SU-DHL-6 (cell line): ENCODE results near the gene SLC9A7.

Experiments used
- H2AFZ ChIP-seq: fragments of 200-600 bp; sonication (generic); 2 replicates; pipeline ENCODE4 v1.6.1; 2014; ENCODE audit warnings: low read depth, mild to moderate bottlenecking, moderate library complexity, mixed read lengths, antibody characterized with exemption, low read length; ENCODE audit not compliant: severe bottlenecking
- H3F3A ChIP-seq: fragments of 200-600 bp; shearing (Covaris generic); 2 replicates; pipeline ENCODE4 v1.6.0; 2016; ENCODE audit warnings: antibody characterized with exemption, mild to moderate bottlenecking; ENCODE audit not compliant: insufficient read depth
- H3K27ac ChIP-seq: fragments of 200-600 bp; sonication (generic); 2 replicates; pipeline ENCODE4 v1.5.1; 2016; ENCODE audit warnings: low read depth, mild to moderate bottlenecking, low read length, moderate library complexity, mixed read lengths
- H3K27me3 ChIP-seq: fragments of 200-600 bp; sonication (generic), shearing (Covaris generic); 2 replicates; pipeline ENCODE4 v1.6.0; 2014; ENCODE audit warnings: mild to moderate bottlenecking, low read length
- H3K36me3 ChIP-seq: fragments of 200-600 bp; sonication (generic); 2 replicates; pipeline ENCODE4 v1.6.1; 2014; ENCODE audit warnings: mild to moderate bottlenecking, low read length, mixed read lengths
- H3K4me2 ChIP-seq: fragments of 300-600, 200-600 bp; shearing (Covaris generic), sonication (generic); 2 replicates; pipeline ENCODE4 v1.6.0; 2014; ENCODE audit warnings: low read length, low read depth, mild to moderate bottlenecking; ENCODE audit not compliant: poor library complexity, severe bottlenecking
- H3K4me3 ChIP-seq: fragments of 200-600 bp; sonication (generic); 2 replicates; pipeline ENCODE4 v1.5.1; 2014; ENCODE audit warnings: antibody characterized with exemption, low read length, mild to moderate bottlenecking, mixed read lengths; ENCODE audit not compliant: insufficient read depth, poor library complexity, severe bottlenecking
- H3K79me2 ChIP-seq: fragments of 200-600 bp; sonication (generic); 2 replicates; pipeline ENCODE4 v1.6.1; 2014; ENCODE audit warnings: mild to moderate bottlenecking, low read length, moderate library complexity; ENCODE audit not compliant: insufficient read depth
- H3K9ac ChIP-seq: fragments of 200-600 bp; sonication (generic); 2 replicates; pipeline ENCODE4 v1.7.0; 2014; ENCODE audit warnings: mild to moderate bottlenecking, low read length
- H3K9me2 ChIP-seq: fragments of 200-600 bp; sonication (generic); replicated peaks from 2 replicates; pipeline ENCODE4 v1.6.1; 2014; ENCODE audit warnings: low read length; ENCODE audit not compliant: insufficient read depth
- H3K9me3 ChIP-seq: fragments of 200-600 bp; sonication (generic); 2 replicates; pipeline ENCODE4 v1.6.1; 2014; ENCODE audit warnings: low read length, mixed read lengths; ENCODE audit not compliant: insufficient read depth
- H4K20me1 ChIP-seq: fragments of 200-600 bp; sonication (generic); 2 replicates; pipeline ENCODE4 v1.6.1; 2014; ENCODE audit warnings: low read depth, mild to moderate bottlenecking, antibody characterized with exemption, low read length, moderate library complexity, mixed read lengths
- CTCF ChIP-seq: fragments of 200-600 bp; sonication (generic); IDR thresholded peaks from one replicate; pipeline ENCODE4 v1.5.1; 2017; ENCODE audit warnings: antibody characterized with exemption, mild to moderate bottlenecking, low read length, moderate library complexity; ENCODE audit not compliant: insufficient read depth, poor library complexity, severe bottlenecking
- EZH2phosphoT487 ChIP-seq: fragments of 200-600 bp; sonication (generic), shearing (Covaris generic); conservative IDR thresholded peaks from 2 replicates; pipeline ENCODE4 v1.6.1; 2018; ENCODE audit warnings: mild to moderate bottlenecking, antibody characterized with exemption, low read length, moderate library complexity, mixed read lengths

SLC9A7 gene

GRCh38 chrX:46582966-46583365 is 176.0 kb downstream of the SLC9A7 start:
- no peak overlapping the region for H3K4me2 ChIP-seq
- H3K79me2 ChIP-seq: no peaks in the 10 kb centered on the region
- no peaks in the 10 kb centered on the region for H3K27me3 ChIP-seq
- no peaks in the 10 kb centered on the region for H4K20me1 ChIP-seq
- no peaks in the 10 kb centered on the region for H3K36me3 ChIP-seq
- H3K9ac ChIP-seq: no peak overlapping the region
- no peaks in the 10 kb centered on the region for H3K9me2 ChIP-seq
- no peaks in the 10 kb centered on the region for H3F3A ChIP-seq
- H3K4me3 ChIP-seq: no peak overlapping the region
- H2AFZ ChIP-seq: no peak overlapping the region
- no peaks in the 10 kb centered on the region for H3K9me3 ChIP-seq
- TF ChIP-seq CTCF: no peak
- no peak for TF ChIP-seq EZH2phosphoT487
- H3K27ac ChIP-seq: no peak overlapping the region

GRCh38 chrX:46582325-46582724 is 176.6 kb downstream of the SLC9A7 start:
- H3K27me3 ChIP-seq: no peaks in the 10 kb centered on the region
- H3K9ac ChIP-seq: no peak overlapping the region
- H2AFZ ChIP-seq: no peak overlapping the region
- no peaks in the 10 kb centered on the region for H3K9me3 ChIP-seq
- no peaks in the 10 kb centered on the region for H3F3A ChIP-seq
- H3K4me3 ChIP-seq: no peak overlapping the region
- H3K79me2 ChIP-seq: no peaks in the 10 kb centered on the region
- no peak overlapping the region for H3K27ac ChIP-seq
- TF ChIP-seq EZH2phosphoT487 (no peak), CTCF (no peak)
- H3K36me3 ChIP-seq: no peaks in the 10 kb centered on the region
- H3K4me2 ChIP-seq: no peak overlapping the region
- H4K20me1 ChIP-seq: no peaks in the 10 kb centered on the region
- H3K9me2 ChIP-seq: no peaks in the 10 kb centered on the region

GRCh38 chrX:46580613-46581012 is 178.3 kb downstream of the SLC9A7 start:
- Histone ChIP-seq H3K9me2 (no peaks in the 10 kb centered on the region), H3K27ac (no peak overlapping the region), H3K9me3 (no peaks in the 10 kb centered on the region), H3F3A (no peaks in the 10 kb centered on the region), H4K20me1 (no peaks in the 10 kb centered on the region), H2AFZ (no peak overlapping the region), H3K9ac (no peak overlapping the region), H3K4me2 (no peak overlapping the region), H3K27me3 (no peaks in the 10 kb centered on the region), H3K36me3 (no peaks in the 10 kb centered on the region), H3K79me2 (no peaks in the 10 kb centered on the region), H3K4me3 (no peak overlapping the region)
- TF ChIP-seq EZH2phosphoT487 (no peak), CTCF (no peak)
